ENCODE data around the gene OR2D3.
"Not testable (repeated sequence)": the region's sequence is repeated elsewhere in the genome, so short reads cannot be mapped to it uniquely, and the experiment has no call there.

OR2D3 gene

DNA sequence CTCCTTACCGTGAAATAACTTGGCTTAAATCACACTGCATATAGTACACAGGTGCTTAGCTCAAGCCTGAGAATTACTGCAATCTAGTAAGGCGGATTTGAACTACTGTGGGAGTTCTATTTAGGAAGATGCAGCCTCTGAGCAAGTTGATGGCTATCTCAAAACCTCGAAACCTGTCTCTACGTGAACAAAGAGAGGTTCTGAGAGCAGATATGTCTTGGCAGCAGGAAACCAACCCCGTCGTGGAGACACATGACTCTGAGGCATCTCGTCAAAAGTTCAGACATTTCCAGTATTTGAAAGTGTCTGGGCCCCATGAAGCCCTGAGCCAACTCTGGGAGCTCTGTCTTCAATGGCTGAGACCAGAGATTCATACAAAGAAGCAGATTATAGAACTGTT is 11.3 kb downstream of the OR2D3 start:
- DNase-seq: no peak
- Histone ChIP-seq H2BK15ac (ENCODE audit: low read depth, poor library complexity, severe bottlenecking) (no peak overlapping the region), H3K18ac (ENCODE audit: low read depth in 1 of 2, low read length in 2 of 2) (no peak overlapping the region), H3K27ac (ENCODE audit: low read length, poor library complexity, severe bottlenecking) (no peak overlapping the region), H3K4ac (ENCODE audit: low read depth in 1 of 2, low read length in 2 of 2) (no peak overlapping the region), H3K9ac (ENCODE audit: low read length) (no peak overlapping the region), H3K23ac (ENCODE audit: low read length in 2 of 2) (no peak overlapping the region), H3K9me3 (ENCODE audit: control insufficient read depth, low read length) (no peaks in the 10 kb centered on the region), H3K4me1 (ENCODE audit: control insufficient read depth, insufficient read depth, low read depth, low read length) (no peaks in the 10 kb centered on the region), H2BK5ac (ENCODE audit: low read depth, low read length, poor library complexity, severe bottlenecking) (no peak overlapping the region), H3K27me3 (ENCODE audit: control insufficient read depth in 1 of 2, insufficient read depth in 1 of 2, low read length in 2 of 2) (no peaks in the 10 kb centered on the region), H2BK120ac (ENCODE audit: low read depth, low read length) (no peak overlapping the region), H2AK5ac (ENCODE audit: low read length, severe bottlenecking) (no peak overlapping the region), H4K91ac (ENCODE audit: low read length) (no peak overlapping the region), H2AFZ (ENCODE audit: low read depth, low read length) (no peak overlapping the region), H3K79me1 (replicated peaks; ENCODE audit: low read length, poor library complexity, severe bottlenecking) (peaks cover 4% of the 10 kb centered on the region), H3K14ac (ENCODE audit: low read length in 2 of 2) (no peak overlapping the region), H3K4me3 (ENCODE audit: insufficient read depth in 1 of 2, low read depth in 1 of 2, low read length in 2 of 2) (no peak overlapping the region), H4K8ac (ENCODE audit: low read length) (no peak overlapping the region), H3K4me2 (ENCODE audit: low read length, poor library complexity, severe bottlenecking) (no peak overlapping the region), H2BK12ac (ENCODE audit: low read length in 2 of 2) (no peak overlapping the region), H3K36me3 (ENCODE audit: control insufficient read depth in 1 of 2, insufficient read depth in 2 of 2, low read depth in 1 of 2, low read length in 2 of 2) (no peaks in the 10 kb centered on the region)
- WGBS: 95% methylated on average over 6 of the region's 7 CpGs

GRCh38 chr11:6941970-6942369 is 21.2 kb downstream of the OR2D3 start:
- DNase-seq: no peak
- Histone ChIP-seq H3K4me2 (ENCODE audit: low read length, poor library complexity, severe bottlenecking) (no peak overlapping the region), H2BK5ac (ENCODE audit: low read depth, low read length, poor library complexity, severe bottlenecking) (no peak overlapping the region), H2AFZ (ENCODE audit: low read depth, low read length) (no peak overlapping the region), H3K9ac (ENCODE audit: low read length) (no peak overlapping the region), H3K4me3 (ENCODE audit: insufficient read depth in 1 of 2, low read depth in 1 of 2, low read length in 2 of 2) (no peak overlapping the region), H3K4ac (ENCODE audit: low read depth in 1 of 2, low read length in 2 of 2) (no peak overlapping the region), H3K27ac (ENCODE audit: low read length, poor library complexity, severe bottlenecking) (no peak overlapping the region), H3K36me3 (ENCODE audit: control insufficient read depth in 1 of 2, insufficient read depth in 2 of 2, low read depth in 1 of 2, low read length in 2 of 2) (no peaks in the 10 kb centered on the region), H3K18ac (ENCODE audit: low read depth in 1 of 2, low read length in 2 of 2) (no peak overlapping the region), H3K9me3 (ENCODE audit: control insufficient read depth, low read length) (no peaks in the 10 kb centered on the region), H3K23ac (ENCODE audit: low read length in 2 of 2) (no peak overlapping the region), H2BK15ac (ENCODE audit: low read depth, poor library complexity, severe bottlenecking) (no peak overlapping the region), H3K27me3 (ENCODE audit: control insufficient read depth in 1 of 2, insufficient read depth in 1 of 2, low read length in 2 of 2) (no peaks in the 10 kb centered on the region), H3K79me1 (replicated peaks; ENCODE audit: low read length, poor library complexity, severe bottlenecking) (no peaks in the 10 kb centered on the region), H4K91ac (ENCODE audit: low read length) (no peak overlapping the region), H3K14ac (ENCODE audit: low read length in 2 of 2) (no peak overlapping the region), H2BK120ac (ENCODE audit: low read depth, low read length) (no peak overlapping the region), H3K4me1 (ENCODE audit: control insufficient read depth, insufficient read depth, low read depth, low read length) (no peaks in the 10 kb centered on the region), H4K8ac (ENCODE audit: low read length) (no peak overlapping the region), H2BK12ac (ENCODE audit: low read length in 2 of 2) (no peak overlapping the region), H2AK5ac (ENCODE audit: low read length, severe bottlenecking) (no peak overlapping the region)

DNA sequence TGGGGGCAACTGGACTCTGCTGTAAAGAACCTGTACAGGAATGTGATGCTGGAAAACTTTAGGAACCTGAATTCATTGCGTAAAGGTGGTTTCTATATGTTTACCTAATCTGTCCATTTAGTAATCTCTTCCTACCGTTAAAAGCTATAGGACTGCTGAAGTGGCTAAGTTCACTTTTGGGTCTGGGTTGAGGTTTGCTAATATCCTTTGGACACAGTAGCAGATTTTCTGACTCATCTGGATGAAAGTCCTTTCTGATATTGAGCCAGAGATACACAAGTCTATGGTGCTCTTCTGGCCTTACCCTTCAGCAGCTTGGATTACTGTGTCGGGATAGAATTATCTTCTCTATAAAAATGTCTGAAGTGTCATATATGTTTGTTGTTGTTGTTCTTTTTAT is 22.3 kb downstream of the OR2D3 start:
- 100% methylated on average over 1 of the region's 3 CpGs for WGBS
- Histone ChIP-seq H3K14ac (ENCODE audit: low read length in 2 of 2) (no peak overlapping the region), H3K4me2 (ENCODE audit: low read length, poor library complexity, severe bottlenecking) (no peak overlapping the region), H3K4ac (ENCODE audit: low read depth in 1 of 2, low read length in 2 of 2) (no peak overlapping the region), H2BK120ac (ENCODE audit: low read depth, low read length) (no peak overlapping the region), H3K18ac (ENCODE audit: low read depth in 1 of 2, low read length in 2 of 2) (no peak overlapping the region), H3K36me3 (ENCODE audit: control insufficient read depth in 1 of 2, insufficient read depth in 2 of 2, low read depth in 1 of 2, low read length in 2 of 2) (no peaks in the 10 kb centered on the region), H2BK15ac (ENCODE audit: low read depth, poor library complexity, severe bottlenecking) (no peak overlapping the region), H3K27me3 (ENCODE audit: control insufficient read depth in 1 of 2, insufficient read depth in 1 of 2, low read length in 2 of 2) (no peaks in the 10 kb centered on the region), H3K4me3 (ENCODE audit: insufficient read depth in 1 of 2, low read depth in 1 of 2, low read length in 2 of 2) (no peak overlapping the region), H3K9me3 (ENCODE audit: control insufficient read depth, low read length) (no peaks in the 10 kb centered on the region), H3K27ac (ENCODE audit: low read length, poor library complexity, severe bottlenecking) (no peak overlapping the region), H3K23ac (ENCODE audit: low read length in 2 of 2) (no peak overlapping the region), H4K91ac (ENCODE audit: low read length) (no peak overlapping the region), H2BK12ac (ENCODE audit: low read length in 2 of 2) (no peak overlapping the region), H2AK5ac (ENCODE audit: low read length, severe bottlenecking) (no peak overlapping the region), H3K9ac (ENCODE audit: low read length) (no peak overlapping the region), H2BK5ac (ENCODE audit: low read depth, low read length, poor library complexity, severe bottlenecking) (no peak overlapping the region), H3K4me1 (ENCODE audit: control insufficient read depth, insufficient read depth, low read depth, low read length) (no peaks in the 10 kb centered on the region), H3K79me1 (replicated peaks; ENCODE audit: low read length, poor library complexity, severe bottlenecking) (no peaks in the 10 kb centered on the region), H4K8ac (ENCODE audit: low read length) (no peak overlapping the region), H2AFZ (ENCODE audit: low read depth, low read length) (no peak overlapping the region)
- DNase-seq: no peak

DNA sequence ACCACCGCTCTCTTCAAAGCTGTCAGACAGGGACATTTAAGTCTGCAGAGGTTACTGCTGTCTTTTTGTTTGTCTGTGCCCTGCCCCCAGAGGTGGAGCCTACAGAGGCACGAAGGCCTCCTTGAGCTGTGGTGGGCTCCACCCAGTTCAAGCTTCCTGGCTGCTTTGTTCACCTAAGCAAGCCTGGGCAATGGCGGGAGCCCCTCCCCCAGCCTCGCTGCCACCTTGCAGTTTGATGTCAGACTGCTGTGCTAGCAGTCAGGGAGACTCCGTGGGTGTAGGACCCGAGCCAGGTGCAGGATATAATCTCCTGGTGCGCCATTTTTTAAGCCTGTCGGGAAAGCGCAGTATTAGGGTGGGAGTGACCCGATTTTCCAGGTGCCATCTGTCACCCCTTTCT is 33.4 kb downstream of the OR2D3 start:
- H3K4me1 ChIP-seq (ENCODE audit: control insufficient read depth, insufficient read depth, low read depth, low read length); H3K4ac ChIP-seq (ENCODE audit: low read depth in 1 of 2, low read length in 2 of 2); H3K36me3 ChIP-seq (ENCODE audit: control insufficient read depth in 1 of 2, insufficient read depth in 2 of 2, low read depth in 1 of 2, low read length in 2 of 2); H2AK5ac ChIP-seq (ENCODE audit: low read length, severe bottlenecking); H3K9me3 ChIP-seq (ENCODE audit: control insufficient read depth, low read length); H3K4me2 ChIP-seq (ENCODE audit: low read length, poor library complexity, severe bottlenecking); H3K27ac ChIP-seq (ENCODE audit: low read length, poor library complexity, severe bottlenecking); H3K27me3 ChIP-seq (ENCODE audit: control insufficient read depth in 1 of 2, insufficient read depth in 1 of 2, low read length in 2 of 2); H3K79me1 ChIP-seq (replicated peaks; ENCODE audit: low read length, poor library complexity, severe bottlenecking); H4K91ac ChIP-seq (ENCODE audit: low read length); H3K14ac ChIP-seq (ENCODE audit: low read length in 2 of 2); H2BK5ac ChIP-seq (ENCODE audit: low read depth, low read length, poor library complexity, severe bottlenecking); H3K4me3 ChIP-seq (ENCODE audit: insufficient read depth in 1 of 2, low read depth in 1 of 2, low read length in 2 of 2); H4K8ac ChIP-seq (ENCODE audit: low read length); H3K23ac ChIP-seq (ENCODE audit: low read length in 2 of 2); H2BK12ac ChIP-seq (ENCODE audit: low read length in 2 of 2); H2BK15ac ChIP-seq (ENCODE audit: low read depth, poor library complexity, severe bottlenecking); H2AFZ ChIP-seq (ENCODE audit: low read depth, low read length); H3K18ac ChIP-seq (ENCODE audit: low read depth in 1 of 2, low read length in 2 of 2); H2BK120ac ChIP-seq (ENCODE audit: low read depth, low read length); DNase-seq; H3K9ac ChIP-seq (ENCODE audit: low read length): not testable (repeated sequence)
- WGBS: 99% methylated on average over 9 of the region's 10 CpGs

Measured in mesenchymal stem cell (in vitro differentiated cells and primary cell).